OCI-LY7 (cell line): ENCODE measurements around the gene CHSY3. TPM values are rescaled to one million over a fixed set of nuclear protein-coding genes. Genes with fewer than 3 reads are reported as not detected.
A peak's percentile ranks its signal among the peaks of the same experiment; 100 is the strongest.

Experiments used
- Bru-seq: library from RNA; stranded (reverse); fragments of 400-500 nt; gene quantifications from one replicate; lab custom pipeline; 2021; lab: Mats Ljungman, UMichigan
- BruChase-seq, 2 experiments: library from RNA; stranded (reverse); fragments of 400-500 nt; gene quantifications; one replicate each; lab custom pipeline; 2021; lab: Mats Ljungman, UMichigan
- BruUV-seq: library from RNA; stranded (reverse); fragments of 400-500 nt; replicated peaks from 2 replicates; lab custom pipeline; 2021; lab: Mats Ljungman, UMichigan
- CTCF ChIA-PET: fragments of 300-600 bp; sonication (Branson Sonifier 250); formaldehyde crosslinking; loops from one replicate; lab custom pipeline; 2022; ENCODE audit warnings: antibody characterized with exemption; ENCODE audit not compliant: unreplicated experiment; lab: Charles Lee
- POLR2A ChIA-PET: fragments of 300-600 bp; sonication (Branson Sonifier 250); formaldehyde crosslinking; loops from one replicate; lab custom pipeline; 2022; ENCODE audit warnings: antibody characterized with exemption; lab: Charles Lee
- DNase-seq: peaks from one replicate; pipeline ENCODE4 v3.0.0-alpha.2; 2015; ENCODE audit warnings: low spot score
- H2AFZ ChIP-seq: fragments of 200-600 bp; sonication (generic), shearing (Covaris generic); 2 replicates; pipeline ENCODE4 v1.6.1; 2014; ENCODE audit warnings: mild to moderate bottlenecking, antibody characterized with exemption, low read length, moderate library complexity
- H3K27ac ChIP-seq: fragments of 200-600 bp; sonication (generic); 2 replicates; pipeline ENCODE4 v1.5.1; 2014; ENCODE audit warnings: mixed run types, low read depth, mild to moderate bottlenecking, moderate library complexity, low read length, inconsistent platforms; ENCODE audit not compliant: poor library complexity, severe bottlenecking
- H3K36me3 ChIP-seq: fragments of 200-600 bp; sonication (generic); 2 replicates; pipeline ENCODE4 v1.6.1; 2014; ENCODE audit warnings: mild to moderate bottlenecking, antibody characterized with exemption, low read length, moderate library complexity, mixed read lengths; ENCODE audit not compliant: insufficient read depth
- H3K4me1 ChIP-seq: fragments of 200-600 bp; sonication (generic); 2 replicates; pipeline ENCODE4 v1.5.1; 2014; ENCODE audit warnings: mild to moderate bottlenecking, low read length; ENCODE audit not compliant: insufficient read depth, poor library complexity, severe bottlenecking
- H3K4me2 ChIP-seq: fragments of 200-600 bp; sonication (generic); 2 replicates; pipeline ENCODE4 v1.6.1; 2014; ENCODE audit warnings: mild to moderate bottlenecking, low read length
- H3K4me3 ChIP-seq: fragments of 200-600 bp; sonication (generic); 2 replicates; pipeline ENCODE4 v1.5.1; 2014; ENCODE audit warnings: mild to moderate bottlenecking, low read depth, low read length; ENCODE audit not compliant: poor library complexity, severe bottlenecking
- H3K79me2 ChIP-seq: fragments of 200-600 bp; sonication (generic); 2 replicates; pipeline ENCODE4 v1.6.1; 2016; ENCODE audit warnings: low read depth, mild to moderate bottlenecking, low read length, moderate library complexity, mixed read lengths; ENCODE audit not compliant: insufficient read depth
- H3K9me2 ChIP-seq: fragments of 200-600 bp; sonication (generic); 2 replicates; pipeline ENCODE4 v1.6.1; 2016; ENCODE audit warnings: mild to moderate bottlenecking, low read length, mixed read lengths; ENCODE audit not compliant: insufficient read depth
- H3K9me3 ChIP-seq: fragments of 200-600 bp; sonication (generic); 2 replicates; pipeline ENCODE4 v1.6.1; 2014; ENCODE audit warnings: mild to moderate bottlenecking, mixed run types, low read length, mixed read lengths
- H4K20me1 ChIP-seq: fragments of 200-600 bp; sonication (generic); 2 replicates; pipeline ENCODE4 v1.6.1; 2014; ENCODE audit warnings: mild to moderate bottlenecking, antibody characterized with exemption, low read length, moderate library complexity, mixed read lengths; ENCODE audit not compliant: insufficient read depth
- EZH2phosphoT487 ChIP-seq: fragments of 200-600 bp; sonication (generic); IDR thresholded peaks from 2 replicates; pipeline ENCODE4 v1.6.1; 2018; ENCODE audit warnings: low read depth, borderline replicate concordance, mild to moderate bottlenecking, mixed run types, antibody characterized with exemption, low read length, moderate library complexity, mixed read lengths
- intact Hi-C: fragments of 100-400 bp; cut with micrococcal nuclease; formaldehyde crosslinking; loops from one replicate; pipeline ENCODE4 v1.10.0; 2022; ENCODE audit not compliant: unreplicated experiment
- long read RNA-seq: library from polyadenylated mRNA; stranded (forward); transcript quantifications from one replicate; pipeline ENCODE4 v2.0.0, GENCODE V29; 2022
- total RNA-seq, 2 experiments: library from RNA; depleted of rRNA in 1 of 2; stranded (reverse); fragments of >200 nt in 1 of 2; shearing (Covaris generic) in 1 of 2; gene quantifications; 2 replicates each; pipeline ENCODE4 v1.2.3, GENCODE V29; 2014 to 2022
- TF ChIP-seq, protein P1 (sequence below): fragments of 200-600 bp; sonication (generic); conservative IDR thresholded peaks from 2 replicates; pipeline ENCODE4 v1.5.1; 2014; ENCODE audit warnings: mild to moderate bottlenecking, antibody characterized with exemption, low read length, moderate library complexity, mixed read lengths

Gene CHSY3
- not detected in 2 replicates for total RNA-seq (2014; rRNA removed; shearing (Covaris generic))
- not detected in 2 replicates for total RNA-seq (2022)
- Bru-seq, nascent RNA = percentile 2 among the genes with signal in this experiment
- percentile 2 among the genes with signal in this experiment for BruChase-seq, experiment 1, labeled RNA remaining after a 6-hour chase
- BruChase-seq, experiment 2, labeled RNA remaining after a 2-hour chase = percentile 0 among the genes with signal in this experiment
- long read RNA-seq = 0 reads

DNA sequence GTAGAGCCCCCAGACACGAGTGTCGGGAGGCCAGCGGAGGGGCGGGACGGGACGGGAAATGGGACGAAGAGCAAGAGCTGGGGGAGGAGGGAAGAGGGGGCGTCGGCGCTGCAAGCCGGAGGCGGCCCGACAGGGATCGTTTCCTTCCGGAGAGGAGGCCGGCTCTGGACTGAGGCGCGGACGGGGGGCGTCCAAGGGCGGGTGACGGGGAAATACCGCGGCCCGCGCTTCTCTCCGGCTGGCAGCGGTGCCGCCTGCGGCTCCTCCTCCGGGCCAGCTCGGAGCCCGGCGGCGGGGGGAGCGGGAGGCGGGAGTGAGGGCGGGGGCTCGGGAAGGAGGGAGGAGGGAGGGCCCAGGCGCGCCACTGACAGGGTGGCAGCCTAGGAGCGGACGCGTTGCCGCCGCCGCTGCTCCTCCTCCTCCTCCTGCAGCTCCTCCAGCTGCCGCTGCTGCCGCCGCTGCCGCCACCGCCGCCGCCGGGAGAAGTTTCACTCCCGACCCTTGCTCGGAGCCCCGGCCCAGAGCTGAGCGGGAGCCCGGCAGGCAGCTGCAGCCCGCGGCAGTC is at the start of gene CHSY3:
TSS of gene CHSY3 (plus strand) at position 364 of the 565 bp plus-strand sequence.
- no peak for DNase-seq
- Histone ChIP-seq H3K9me2 (no peaks in the 10 kb centered on the region), H3K9me3 (no peaks in the 10 kb centered on the region), H3K4me3 (no peak within 1 kb of the TSS), H3K36me3 (no peaks in the 10 kb centered on the region), H3K27ac (no peak within 1 kb of the TSS), H3K79me2 (no peaks in the 10 kb centered on the region), H3K4me2 (no peak within 1 kb of the TSS), H4K20me1 (no peaks in the 10 kb centered on the region), H2AFZ (no peak within 1 kb of the TSS), H3K4me1 (no peaks in the 10 kb centered on the region)
- POLR2A ChIA-PET = no interaction called here
- CTCF ChIA-PET = no interaction called here
- TF ChIP-seq EZH2phosphoT487 = no peak
- TF ChIP-seq, protein P1, sequence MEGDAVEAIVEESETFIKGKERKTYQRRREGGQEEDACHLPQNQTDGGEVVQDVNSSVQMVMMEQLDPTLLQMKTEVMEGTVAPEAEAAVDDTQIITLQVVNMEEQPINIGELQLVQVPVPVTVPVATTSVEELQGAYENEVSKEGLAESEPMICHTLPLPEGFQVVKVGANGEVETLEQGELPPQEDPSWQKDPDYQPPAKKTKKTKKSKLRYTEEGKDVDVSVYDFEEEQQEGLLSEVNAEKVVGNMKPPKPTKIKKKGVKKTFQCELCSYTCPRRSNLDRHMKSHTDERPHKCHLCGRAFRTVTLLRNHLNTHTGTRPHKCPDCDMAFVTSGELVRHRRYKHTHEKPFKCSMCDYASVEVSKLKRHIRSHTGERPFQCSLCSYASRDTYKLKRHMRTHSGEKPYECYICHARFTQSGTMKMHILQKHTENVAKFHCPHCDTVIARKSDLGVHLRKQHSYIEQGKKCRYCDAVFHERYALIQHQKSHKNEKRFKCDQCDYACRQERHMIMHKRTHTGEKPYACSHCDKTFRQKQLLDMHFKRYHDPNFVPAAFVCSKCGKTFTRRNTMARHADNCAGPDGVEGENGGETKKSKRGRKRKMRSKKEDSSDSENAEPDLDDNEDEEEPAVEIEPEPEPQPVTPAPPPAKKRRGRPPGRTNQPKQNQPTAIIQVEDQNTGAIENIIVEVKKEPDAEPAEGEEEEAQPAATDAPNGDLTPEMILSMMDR = no peak
- intact Hi-C loops = no loop called here
- no TSS peak for BruUV-seq

DNA sequence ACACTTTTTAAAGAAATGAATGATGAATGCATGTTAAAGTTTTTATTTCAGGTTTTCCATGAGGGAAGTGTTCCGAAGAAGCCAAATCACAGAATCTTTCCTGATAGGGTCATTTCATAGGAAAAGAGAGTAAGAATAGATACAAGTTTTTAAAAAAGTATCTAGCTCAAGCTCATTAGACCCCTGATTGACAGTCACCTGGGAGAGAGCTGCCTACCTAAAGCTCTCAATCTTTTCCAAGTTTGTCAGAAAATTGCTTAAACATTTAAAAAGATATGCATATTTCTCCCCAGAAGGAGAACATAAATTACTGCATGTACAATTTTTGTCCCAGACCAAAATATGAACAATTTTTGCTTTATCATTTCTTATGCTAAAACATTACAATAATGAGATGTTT is 47.9 kb upstream of the CHSY3 start:
- DNase-seq = no peak
- TF ChIP-seq EZH2phosphoT487 = no peak
- no peaks in the 10 kb centered on the region for H4K20me1 ChIP-seq
- H2AFZ ChIP-seq = no peak overlapping the region
- H3K9me2 ChIP-seq = no peaks in the 10 kb centered on the region
- H3K4me1 ChIP-seq = no peaks in the 10 kb centered on the region
- H3K79me2 ChIP-seq = no peaks in the 10 kb centered on the region
- H3K36me3 ChIP-seq = no peaks in the 10 kb centered on the region
- H3K4me3 ChIP-seq = no peak overlapping the region
- intact Hi-C loops = no loop called here
- ChIA-PET POLR2A (no interaction called here), CTCF (no interaction called here)
- H3K27ac ChIP-seq = no peak overlapping the region
- H3K4me2 ChIP-seq = no peak overlapping the region
- BruUV-seq = no TSS peak
- H3K9me3 ChIP-seq = no peaks in the 10 kb centered on the region

DNA sequence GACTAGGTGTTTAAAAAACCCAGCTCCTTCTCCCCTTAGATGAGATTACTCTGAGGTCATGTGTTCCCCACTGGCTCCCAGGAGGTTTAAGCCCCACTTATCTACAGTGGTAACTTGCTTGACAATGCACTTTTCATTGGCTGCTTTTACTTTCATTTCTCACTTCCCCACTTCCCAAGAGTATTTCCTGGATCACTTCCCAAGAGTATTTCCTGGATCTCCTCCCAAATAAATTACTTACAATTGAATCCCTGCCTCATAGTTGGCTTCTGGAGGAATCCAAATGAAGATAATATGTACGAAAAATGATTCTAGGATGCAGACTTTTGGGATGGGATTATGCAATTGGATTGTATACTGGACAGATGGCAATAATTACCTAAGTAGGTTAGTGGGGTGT is 47.1 kb upstream of the CHSY3 start:
- Histone ChIP-seq H3K36me3 (no peaks in the 10 kb centered on the region), H3K4me1 (no peaks in the 10 kb centered on the region), H3K27ac (no peak overlapping the region), H3K9me2 (no peaks in the 10 kb centered on the region), H4K20me1 (no peaks in the 10 kb centered on the region), H3K4me2 (no peak overlapping the region), H3K9me3 (no peaks in the 10 kb centered on the region), H3K79me2 (no peaks in the 10 kb centered on the region), H3K4me3 (no peak overlapping the region), H2AFZ (no peak overlapping the region)
- no TSS peak for BruUV-seq
- intact Hi-C loops = no loop called here
- DNase-seq = no peak
- TF ChIP-seq, protein P1 = no peak
- no peak for TF ChIP-seq EZH2phosphoT487
- ChIA-PET POLR2A (no interaction called here), CTCF (no interaction called here)
